ENCODE results near the gene TUBB.
"Not testable (repeated sequence)": the region's sequence is repeated elsewhere in the genome, so short reads cannot be mapped to it uniquely, and the experiment has no call there.

The TUBB gene

DNA sequence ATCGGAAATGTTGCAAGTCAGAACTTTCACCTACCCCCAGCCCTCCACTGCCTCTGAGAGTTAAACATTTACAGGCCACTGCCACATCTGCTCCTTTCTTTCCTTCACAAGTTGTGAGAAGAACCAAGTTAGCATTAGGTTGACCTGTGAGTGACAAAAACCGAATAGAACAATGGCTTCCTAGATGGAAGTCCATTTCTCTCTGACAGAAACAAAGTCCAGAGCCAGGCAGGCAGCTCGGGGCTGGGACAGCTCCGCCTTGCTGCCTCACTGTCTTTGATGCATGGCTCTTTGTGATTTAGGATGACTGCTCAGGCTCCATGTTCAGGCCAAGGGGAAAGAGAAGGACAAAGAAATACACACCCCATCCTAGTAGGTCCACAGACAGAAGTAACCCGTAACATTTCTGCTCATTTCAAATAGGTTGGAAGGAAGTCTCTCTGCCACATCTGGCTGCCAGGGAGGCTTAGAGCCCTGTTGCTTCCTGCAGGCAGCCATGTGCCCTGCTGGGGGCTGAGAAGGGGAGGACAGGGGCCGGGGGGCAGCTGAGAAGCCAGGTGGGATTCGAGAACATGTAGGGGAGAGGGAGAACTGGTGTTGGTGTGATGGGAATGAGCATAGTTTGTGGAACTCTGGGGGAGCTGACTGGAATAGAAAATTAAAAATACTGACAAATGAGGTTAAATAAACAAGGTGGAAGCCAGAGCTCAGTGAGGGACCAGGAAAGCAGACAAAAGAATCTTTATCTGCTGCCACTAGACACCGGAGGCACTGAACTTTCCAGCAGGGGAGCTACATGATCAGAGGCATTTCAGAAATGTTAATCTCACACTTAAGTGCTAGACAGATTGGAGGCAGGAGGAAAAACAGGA is 43.7 kb downstream of the TUBB start:
- no peak for DNase-seq

DNA sequence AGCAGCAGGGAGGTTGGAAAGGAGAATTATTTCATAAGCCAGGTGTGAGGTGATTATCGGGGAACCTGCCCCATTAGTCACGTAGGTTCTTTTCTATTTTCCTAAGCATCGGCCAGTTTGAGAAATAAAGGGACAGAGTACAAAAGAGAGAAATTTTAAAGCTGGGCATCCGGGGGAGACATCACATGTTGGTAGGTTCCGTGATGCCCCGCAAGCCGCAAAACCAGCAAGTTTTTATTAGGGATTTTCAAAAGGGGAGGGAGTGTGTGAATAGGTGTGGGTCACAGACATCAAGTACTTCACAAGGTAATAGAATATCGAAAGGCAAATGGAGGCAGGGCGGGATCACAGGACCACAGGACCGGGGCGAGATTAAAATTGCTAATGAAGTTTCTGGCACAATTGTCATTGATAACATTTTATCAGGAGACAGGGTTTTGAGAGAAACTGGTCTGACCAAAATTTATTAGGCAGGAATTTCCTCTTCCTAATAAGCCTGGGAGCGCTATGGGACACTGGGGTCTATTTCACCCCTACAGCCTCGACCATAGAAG is 44.4 kb downstream of the TUBB start:
- not testable (repeated sequence) for DNase-seq

DNA sequence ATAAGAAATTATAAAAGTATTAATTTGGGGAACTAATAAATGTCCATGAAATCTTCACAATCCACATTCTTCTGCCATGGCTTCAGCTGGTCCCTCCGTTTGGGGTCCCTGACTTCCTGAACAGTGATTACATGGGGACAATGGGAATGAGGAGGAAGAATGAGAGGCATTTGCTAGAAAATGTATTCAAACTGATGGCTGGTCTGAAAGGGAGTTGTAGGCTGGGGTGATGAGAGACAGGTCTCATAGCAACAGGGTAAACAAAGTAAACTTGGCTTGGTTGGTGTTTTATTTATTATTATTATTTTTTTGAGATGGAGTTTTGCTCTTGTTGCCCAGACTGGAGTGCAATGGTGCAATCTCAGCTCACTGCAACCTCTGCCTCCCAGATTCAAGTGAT is 45.3 kb downstream of the TUBB start:
- not testable (repeated sequence) for DNase-seq

DNA sequence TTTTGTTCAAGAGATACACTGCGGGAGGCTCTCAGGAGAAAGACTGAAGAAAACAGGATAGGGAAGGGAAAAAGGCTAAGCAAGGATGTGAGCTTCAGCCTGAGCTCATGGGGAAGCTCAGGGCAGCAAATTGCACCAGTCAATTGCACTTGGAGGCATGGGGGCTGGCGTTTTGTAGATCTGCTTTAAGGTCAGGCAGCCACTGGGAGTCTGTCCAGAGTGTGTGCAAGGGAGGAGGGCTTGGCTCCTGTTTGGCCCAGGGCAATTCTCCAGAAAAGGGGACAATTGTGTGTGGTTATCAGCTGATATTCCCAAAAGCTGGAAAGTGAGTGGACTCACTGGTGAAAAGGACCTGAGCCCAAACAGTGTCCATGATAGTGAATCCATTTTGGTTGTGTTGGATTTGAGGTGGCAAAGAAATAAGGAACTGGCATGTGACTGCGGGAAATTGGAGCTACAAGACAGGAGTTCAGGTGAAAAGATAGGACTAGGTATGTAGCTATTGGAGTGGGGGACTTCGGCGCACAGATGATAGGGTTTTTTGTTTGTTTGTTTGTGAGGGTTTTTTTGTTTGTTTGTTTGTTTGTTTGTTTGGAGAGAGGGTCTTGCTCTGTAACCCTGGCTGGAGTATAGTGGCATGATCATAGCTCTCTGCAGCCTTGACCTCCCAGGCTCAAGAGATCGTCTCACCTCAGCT is 46.5 kb downstream of the TUBB start:
- DNase-seq: no peak

DNA sequence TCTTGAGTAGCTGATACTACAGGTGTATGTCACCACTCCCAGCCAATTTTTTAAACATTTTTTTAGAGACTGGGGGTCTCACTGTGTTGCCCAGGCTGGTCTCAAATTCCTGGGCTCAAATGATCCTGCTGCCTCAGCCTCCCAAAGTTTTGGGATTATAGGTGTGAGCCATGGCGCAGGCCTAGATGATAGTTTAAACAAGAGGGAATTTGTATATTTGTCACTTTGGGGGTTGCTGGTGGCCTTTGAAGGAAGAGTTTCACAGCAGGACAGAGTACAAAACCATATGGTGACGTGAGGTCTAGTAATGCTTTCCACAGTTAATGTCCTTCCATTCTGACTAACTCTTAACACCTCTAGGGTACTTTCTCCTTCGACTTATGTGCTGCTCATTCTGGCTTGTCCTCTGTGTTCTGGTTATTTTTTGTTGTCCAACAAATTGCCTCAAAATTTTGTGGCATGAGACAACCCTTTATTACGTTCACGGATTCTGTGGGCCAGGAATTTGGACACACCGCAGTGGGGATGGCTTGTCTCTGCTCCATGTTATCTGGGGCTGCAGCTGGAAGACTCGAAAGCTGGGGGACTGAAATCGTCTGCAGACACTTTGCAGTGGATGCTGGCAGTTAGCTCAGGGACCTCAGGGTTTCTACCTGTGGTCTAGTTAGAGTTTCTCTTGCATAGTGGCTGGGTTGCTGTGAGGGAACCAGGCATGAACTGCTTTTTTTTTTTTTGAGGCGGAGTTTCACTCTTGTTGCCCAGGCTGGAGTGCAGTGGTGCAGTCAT is 47.2 kb downstream of the TUBB start:
- no peak for DNase-seq

DNA sequence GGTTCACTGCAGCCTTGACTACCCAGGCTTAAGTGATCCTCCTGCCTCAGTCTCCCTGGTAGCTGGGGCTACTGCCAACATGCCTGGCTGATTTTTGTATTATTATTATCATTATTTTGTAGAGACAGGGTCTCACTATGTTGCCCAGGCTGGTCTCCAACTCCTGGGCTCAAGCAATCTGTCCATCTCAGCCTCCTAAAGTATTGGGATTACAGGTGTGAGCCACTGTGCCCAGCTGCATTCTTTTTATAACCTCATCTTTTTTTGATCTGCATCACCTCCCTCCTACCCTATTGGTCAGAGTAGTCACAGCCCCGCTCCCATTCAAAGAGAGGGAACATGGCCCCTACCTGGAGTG is 47.8 kb downstream of the TUBB start:
- no peak for DNase-seq

DNA sequence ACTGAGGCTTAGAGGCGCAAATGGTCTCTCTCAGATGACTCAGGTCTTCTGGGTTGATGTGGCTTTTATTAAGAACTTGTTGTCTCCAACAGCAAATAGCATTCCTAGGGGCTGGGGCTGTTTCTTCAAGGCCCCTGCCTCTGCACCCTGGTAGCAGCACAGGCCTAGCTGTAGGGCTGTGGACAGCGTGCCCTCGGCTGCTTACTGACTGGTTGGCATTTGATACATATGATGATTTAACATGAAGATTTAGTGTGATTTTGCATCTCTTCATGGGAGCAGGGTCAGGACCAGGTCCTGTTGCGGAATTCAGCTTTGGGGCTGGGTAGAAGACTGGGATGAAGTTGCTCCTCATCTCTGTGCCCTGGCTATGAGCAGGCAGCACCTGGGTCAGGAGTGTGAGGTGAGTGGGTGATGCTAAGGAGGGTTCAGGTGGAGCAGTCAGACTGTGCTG is 48.5 kb downstream of the TUBB start:
- no peak for DNase-seq

DNA sequence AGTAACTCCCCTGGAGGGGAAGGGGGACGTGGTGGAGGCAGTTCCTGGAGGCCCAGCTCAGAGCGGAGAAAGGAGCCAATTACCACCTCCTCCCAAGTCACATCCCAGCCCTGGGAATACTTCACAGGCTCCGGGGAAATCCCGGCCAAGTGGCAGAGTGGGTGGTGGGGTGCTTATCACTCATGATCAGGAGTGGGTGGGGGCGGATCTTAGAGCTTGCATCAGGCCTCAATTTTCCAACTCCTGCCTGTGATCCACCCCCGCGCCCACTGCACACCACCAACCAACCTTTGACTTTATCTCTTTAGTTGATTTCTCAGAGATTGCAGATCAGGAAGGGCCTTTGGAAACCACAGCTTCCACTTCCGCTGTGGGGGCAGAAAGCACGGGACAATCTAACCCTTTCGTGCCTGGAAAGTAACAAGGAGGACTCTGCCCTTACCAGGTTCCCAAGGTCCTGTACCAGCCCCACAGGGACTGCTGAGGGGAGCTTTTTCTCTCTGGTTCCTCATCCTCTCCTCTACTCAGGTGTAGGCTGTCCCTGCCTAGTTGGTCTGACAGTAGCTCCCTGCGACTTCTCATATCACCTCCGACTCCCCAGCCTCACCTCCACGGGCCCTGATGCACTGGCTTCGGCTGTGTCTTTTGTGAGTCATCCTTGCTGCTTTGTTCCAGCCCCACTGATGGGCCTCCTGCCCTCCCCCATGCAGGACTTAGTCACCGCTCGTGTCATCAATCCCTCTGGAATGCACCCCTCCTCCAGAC is 49.1 kb downstream of the TUBB start:
- DNase-seq: no peak

DNA sequence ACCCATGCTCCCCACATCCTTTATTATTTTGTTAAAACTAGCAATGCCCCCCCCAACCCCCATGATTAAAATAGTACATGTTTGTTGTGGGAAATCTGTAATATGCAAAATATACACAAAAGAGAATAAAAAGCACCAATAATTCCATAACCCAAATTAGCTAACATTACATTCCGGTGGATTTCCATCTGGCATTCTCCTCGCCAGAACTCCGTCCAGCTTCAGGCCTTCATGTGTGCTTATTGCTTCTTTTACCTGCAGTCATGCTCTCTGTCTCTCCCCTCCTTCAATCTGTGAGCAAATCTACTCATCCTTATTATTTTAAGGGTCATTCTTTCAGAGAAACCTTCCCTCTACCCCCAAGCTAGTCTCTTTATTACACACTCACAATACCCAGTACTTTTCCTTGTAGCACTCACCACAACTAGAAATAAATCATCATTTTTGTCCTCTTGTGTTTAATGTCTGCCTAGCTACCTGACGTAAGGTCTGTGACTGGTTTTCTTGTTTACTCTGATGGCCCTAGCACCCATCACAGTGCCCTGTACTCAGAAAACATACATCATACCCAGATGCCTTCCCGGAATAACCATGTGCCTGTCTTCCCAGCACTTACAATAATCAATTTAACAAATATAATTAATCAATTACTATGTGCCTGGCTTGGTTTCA is 49.8 kb downstream of the TUBB start:
- DNase-seq: no peak

DNA sequence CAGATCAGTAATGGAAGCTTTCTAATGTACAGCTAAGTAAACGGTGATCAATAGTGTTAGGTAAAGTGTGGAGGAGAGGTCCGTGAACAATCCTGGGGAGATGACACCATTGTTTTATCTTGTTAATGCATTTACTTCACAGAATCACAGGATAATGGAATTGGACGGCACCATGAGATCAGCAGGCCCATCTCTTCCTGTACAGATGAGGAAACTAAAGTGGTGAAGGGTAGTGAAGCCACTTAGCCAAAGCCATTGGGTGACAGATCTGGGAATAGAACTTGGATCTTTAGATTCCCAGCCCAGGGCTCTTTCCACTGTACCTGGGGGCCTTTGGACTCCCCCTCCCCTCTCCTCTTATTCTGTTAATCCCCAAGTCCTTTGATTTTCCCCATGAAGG is 50.4 kb downstream of the TUBB start:
- DNase-seq: no peak

DNA sequence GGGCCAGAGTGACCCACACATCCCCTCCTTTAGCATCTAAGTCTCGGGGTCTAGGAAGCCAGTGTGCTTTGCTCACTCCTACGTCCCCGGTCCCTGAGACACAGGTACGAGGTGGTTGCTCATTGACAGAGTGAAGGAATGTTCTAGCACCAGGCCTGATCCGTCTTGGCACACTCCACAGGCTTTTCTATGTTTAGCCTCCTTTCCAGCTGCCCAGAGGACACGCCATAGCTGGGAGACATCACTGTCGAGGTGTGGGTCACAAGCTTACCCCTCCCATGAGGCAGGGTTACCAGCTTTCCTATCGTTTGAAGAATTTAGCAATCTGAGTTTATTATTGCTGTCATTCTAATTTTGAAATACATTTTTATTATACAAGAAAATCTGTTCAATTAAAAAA is 54.5 kb downstream of the TUBB start:
- DNase-seq: no peak

Data from NCI-H2029 (cell line).